RWPE2 (cell line): Measurements from ENCODE around the gene MYO3B.
"Not testable (repeated sequence)": the region's sequence is repeated elsewhere in the genome, so short reads cannot be mapped to it uniquely, and the experiment has no call there.

Experiments used
- ATAC-seq: fragments of 200-7000 bp; cut with Tn5 transposase; 3 replicates; pipeline ENCODE4 v1.9.1; 2021; ENCODE audit warnings: low read depth
- DNase-seq: peaks from one replicate; pipeline ENCODE4 v3.0.0-alpha.2; 2020; ENCODE audit warnings: low spot score
- H3K27ac ChIP-seq: fragments of 450-650 bp; 2 replicates; pipeline ENCODE4 v1.5.1; 2017; ENCODE audit warnings: mild to moderate bottlenecking; ENCODE audit not compliant: poor library complexity, severe bottlenecking
- H3K27me3 ChIP-seq: fragments of 250-450 bp; sonication (Bioruptor Pico); 2 replicates; pipeline ENCODE4 v1.5.1; 2021; ENCODE audit warnings: mild to moderate bottlenecking, moderate library complexity; ENCODE audit not compliant: insufficient read depth, poor library complexity, severe bottlenecking
- H3K36me3 ChIP-seq: fragments of 250-450 bp; sonication (Bioruptor Pico); 2 replicates; pipeline ENCODE4 v1.5.1; 2020; ENCODE audit warnings: low read depth, mild to moderate bottlenecking, moderate library complexity
- H3K4me1 ChIP-seq: fragments of 250-450 bp; sonication (Bioruptor Pico); 2 replicates; pipeline ENCODE4 v1.5.1; 2021; ENCODE audit warnings: mild to moderate bottlenecking, moderate library complexity; ENCODE audit not compliant: insufficient read depth, poor library complexity, severe bottlenecking
- H3K4me3 ChIP-seq: fragments of 250-450 bp; sonication (Bioruptor Pico); 2 replicates; pipeline ENCODE4 v1.5.1; 2021; ENCODE audit warnings: mild to moderate bottlenecking, moderate library complexity; ENCODE audit not compliant: severe bottlenecking
- H3K9me3 ChIP-seq: fragments of 250-450 bp; sonication (Bioruptor Pico); 2 replicates; pipeline ENCODE4 v1.5.1; 2021; ENCODE audit warnings: mild to moderate bottlenecking, moderate library complexity; ENCODE audit not compliant: severe bottlenecking
- CTCF ChIP-seq: fragments of 450-650 bp; IDR thresholded peaks from one replicate; pipeline ENCODE4 v1.5.1; 2017; ENCODE audit warnings: mild to moderate bottlenecking, moderate library complexity; ENCODE audit not compliant: poor library complexity, severe bottlenecking

The MYO3B gene

GRCh38 chr2:170670651-170671050 lies 492.7 kb downstream of the MYO3B start:
- no peak for DNase-seq
- no peaks in the 10 kb centered on the region for H3K9me3 ChIP-seq
- H3K27ac ChIP-seq, result no peak overlapping the region
- TF ChIP-seq CTCF, result no peak
- H3K4me3 ChIP-seq, result no peak overlapping the region
- H3K36me3 ChIP-seq, result no peaks in the 10 kb centered on the region
- no peak for ATAC-seq
- no peaks in the 10 kb centered on the region for H3K27me3 ChIP-seq
- no peaks in the 10 kb centered on the region for H3K4me1 ChIP-seq

DNA sequence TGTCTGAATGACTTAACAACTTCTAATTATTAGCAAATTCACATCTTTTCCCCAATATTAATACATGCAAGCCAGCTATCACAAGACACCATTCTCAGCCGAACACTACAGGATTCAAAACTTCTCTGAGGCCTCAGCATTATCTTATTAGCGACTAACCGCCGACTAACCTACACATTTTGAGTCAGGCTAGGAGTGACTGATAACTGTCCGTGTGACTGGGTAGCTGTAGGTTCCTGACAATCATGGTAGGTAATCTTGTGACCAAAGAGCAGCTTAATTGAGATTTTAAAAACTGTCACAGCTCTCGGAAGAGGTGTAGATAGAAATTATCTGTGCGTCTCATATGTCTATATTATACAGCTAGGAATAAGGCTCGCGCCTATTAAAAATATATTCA lies 493.1 kb downstream of the MYO3B start:
- TF ChIP-seq CTCF, result no peak
- no peaks in the 10 kb centered on the region for H3K4me1 ChIP-seq
- DNase-seq, result no peak
- no peaks in the 10 kb centered on the region for H3K9me3 ChIP-seq
- H3K27me3 ChIP-seq, result no peaks in the 10 kb centered on the region
- no peak for ATAC-seq
- no peaks in the 10 kb centered on the region for H3K36me3 ChIP-seq
- H3K27ac ChIP-seq, result no peak overlapping the region
- H3K4me3 ChIP-seq, result no peak overlapping the region

- H3K4me3 ChIP-seq, H3K9me3 ChIP-seq, H3K4me1 ChIP-seq, H3K27ac ChIP-seq, H3K27me3 ChIP-seq, DNase-seq, ATAC-seq, H3K36me3 ChIP-seq: not testable (repeated sequence)
Observed at GRCh38 chr2:170674282-170674681, 496.3 kb downstream of the MYO3B start.

DNA sequence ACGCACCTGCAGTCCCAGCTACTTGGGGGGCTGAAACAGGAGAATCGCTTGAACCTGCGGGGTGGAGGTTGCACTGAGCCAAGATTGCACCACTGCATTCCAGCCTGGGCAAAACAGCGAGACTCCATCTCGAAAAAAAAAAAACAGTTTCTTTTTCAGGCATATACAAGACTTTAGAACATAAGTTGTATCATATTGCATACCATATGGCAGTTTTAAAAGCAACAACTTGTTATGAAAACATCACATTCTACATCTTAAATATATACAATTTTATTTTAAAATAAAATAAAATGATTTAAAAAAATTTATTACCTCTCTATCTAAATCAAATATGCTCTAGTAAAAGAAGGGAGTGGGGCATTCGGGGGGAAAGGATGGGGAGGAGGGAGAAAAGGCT lies 497.8 kb downstream of the MYO3B start:
- Histone ChIP-seq H3K4me3 (no peak overlapping the region), H3K27ac (no peak overlapping the region), H3K9me3 (no peaks in the 10 kb centered on the region), H3K4me1 (no peaks in the 10 kb centered on the region), H3K27me3 (no peaks in the 10 kb centered on the region), H3K36me3 (no peaks in the 10 kb centered on the region)
- no peak for TF ChIP-seq CTCF
- no peak for DNase-seq
- ATAC-seq, result no peak

- no peaks in the 10 kb centered on the region for H3K36me3 ChIP-seq
- H3K27ac ChIP-seq, result no peak overlapping the region
- no peak overlapping the region for H3K4me3 ChIP-seq
- no peak for DNase-seq
- no peak for TF ChIP-seq CTCF
- no peaks in the 10 kb centered on the region for H3K4me1 ChIP-seq
- no peaks in the 10 kb centered on the region for H3K9me3 ChIP-seq
- peak; percentile 25; the same call in 1 of the 3 replicates for ATAC-seq
- H3K27me3 ChIP-seq, result no peaks in the 10 kb centered on the region
Observed at GRCh38 chr2:170679607-170680079, 501.7 kb downstream of the MYO3B start.
